ENCODE measurements around the gene B4GALT2. TPM values are rescaled to one million over a fixed set of nuclear protein-coding genes. Genes with fewer than 3 reads are reported as not detected.

B4GALT2 gene
- total and polyA plus RNA-seq, 2 of the 8 experiments (the other 6 are each of a cell fraction or from before 2014, with no cell fraction given): 56.5 to 121 TPM

- FAIRE-seq (no peak), DNase-seq (ENCODE audit: low read depth in 1 of 2, low spot score in 2 of 2) (no peak)
- 90% methylated on average over 8 of the region's 8 CpGs; no CpG with 5 or more reads in 1 of the 2 experiments for WGBS, 2 experiments (ENCODE audit: extremely low coverage in 1 of 2, insufficient coverage in 1 of 2, insufficient read length in 1 of 2, insufficient replicate concordance in 2 of 2, low coverage in 1 of 2, low lambda C conversion rate in 2 of 2, missing lambda C conversion rate in 1 of 2)
- no peak for TF ChIP-seq JUND (IDR thresholded peaks at IDR 0.05; ENCODE audit: low read length)
- no peak for TF ChIP-seq PHF8 (conservative IDR thresholded peaks at IDR 0.05; ENCODE audit: low read depth, low read length)
- no peak for TF ChIP-seq ATF2 (IDR thresholded peaks at IDR 0.05; ENCODE audit: low read length)
- no peak for TF ChIP-seq YY1 (IDR thresholded peaks at IDR 0.05; ENCODE audit: low read depth, low read length)
- no peak for TF ChIP-seq CREB1 (IDR thresholded peaks at IDR 0.05)
- TF ChIP-seq JUN (IDR thresholded peaks at IDR 0.05; ENCODE audit: low read depth, low read length): no peak
- TF ChIP-seq USF2 (IDR thresholded peaks at IDR 0.05; ENCODE audit: low read length): no peak
- no peak for TF ChIP-seq RNF2 (IDR thresholded peaks at IDR 0.05; ENCODE audit: borderline replicate concordance, low read depth, low read length, missing control alignments, poor library complexity, severe bottlenecking)
- no peak for TF ChIP-seq SUZ12 (IDR thresholded peaks at IDR 0.05; ENCODE audit: low read length)
- TF ChIP-seq SRF (IDR thresholded peaks at IDR 0.05; ENCODE audit: low read depth, low read length): no peak
- TF ChIP-seq KDM5A (IDR thresholded peaks at IDR 0.05; ENCODE audit: low read length): no peak
Measured at GRCh38 chr1:44000122-44000665, 21.2 kb downstream of the B4GALT2 start.

More at GRCh38 chr1:44000122-44000665, 21.2 kb downstream of the B4GALT2 start:
- Histone ChIP-seq H4K20me1 (replicated peaks in 1 of 2; ENCODE audit: control insufficient read depth in 1 of 2, insufficient read depth in 2 of 2, low read length in 2 of 2) (peaks cover 2% of the 10 kb centered on the region in 2 experiments), H3K9ac (replicated peaks in 1 of 4; ENCODE audit: extremely low read depth in 1 of 4, low read depth in 3 of 4, low read length in 3 of 4) (no peak overlapping the region), H4K5ac (ENCODE audit: insufficient read length, low read depth, low read length) (no peak overlapping the region), H3K9me3 (ENCODE audit: insufficient read depth in 2 of 2, low read depth in 1 of 2, low read length in 1 of 2) (no peaks in the 10 kb centered on the region), H2BK20ac (ENCODE audit: low read length) (no peak overlapping the region), H3K23ac (ENCODE audit: insufficient read length) (no peak overlapping the region), H3K79me1 (ENCODE audit: low read depth, low read length) (no peaks in the 10 kb centered on the region), H4K91ac (replicated peaks; ENCODE audit: insufficient read length, low read length) (no peak overlapping the region), H3K18ac (ENCODE audit: extremely low read depth, low read length) (no peak overlapping the region), H3K23me2 (ENCODE audit: low read depth, low read length) (no peaks in the 10 kb centered on the region), H3K27me3 (replicated peaks in 1 of 4; ENCODE audit: control insufficient read depth in 3 of 4, extremely low read depth in 1 of 4, insufficient read depth in 3 of 4, low read length in 3 of 4) (no peaks in the 10 kb centered on the region), H3K56ac (replicated peaks; ENCODE audit: insufficient read length, low read depth, low read length) (no peak overlapping the region), H3K36me3 (ENCODE audit: control insufficient read depth in 2 of 4, insufficient read depth in 4 of 4, low read length in 3 of 4) (peaks cover 0 to 14% (median 10%) of the 10 kb centered on the region in 4 experiments; a peak in 5 of 8 replicates), H2BK12ac (ENCODE audit: low read depth, low read length) (no peak overlapping the region), H2BK15ac (ENCODE audit: low read length) (no peak overlapping the region), H3K4me3 (ENCODE audit: extremely low read depth in 1 of 4, insufficient read depth in 2 of 4, low read depth in 3 of 4, low read length in 4 of 4) (no peak overlapping the region), H2AK5ac (ENCODE audit: low read depth, low read length) (no peak overlapping the region), H4K8ac (ENCODE audit: extremely low read depth, insufficient read depth, low read length) (no peak overlapping the region), H3K4me2 (ENCODE audit: insufficient read depth in 1 of 2, low read depth in 2 of 2, low read length in 2 of 2) (no peak overlapping the region), H2AFZ (ENCODE audit: low read length) (no peak overlapping the region), H3K14ac (ENCODE audit: insufficient read length) (no peak overlapping the region), H2BK120ac (replicated peaks; ENCODE audit: low read depth, low read length) (no peak overlapping the region), H3K4ac (replicated peaks; ENCODE audit: insufficient read length, low read depth, low read length) (no peak overlapping the region), H3K4me1 (replicated peaks in 1 of 4; ENCODE audit: control insufficient read depth in 3 of 4, insufficient read depth in 4 of 4, low read length in 3 of 4) (no peaks in the 10 kb centered on the region), H2BK5ac (ENCODE audit: low read depth, low read length) (no peak overlapping the region), H3K79me2 (ENCODE audit: control insufficient read depth in 1 of 2, insufficient read depth in 2 of 2, low read length in 2 of 2) (no peaks in the 10 kb centered on the region), H3K27ac (ENCODE audit: low read depth, low read length) (no peak overlapping the region)
- POLR2A ChIA-PET (ENCODE audit: partially characterized antibody): interaction anchor here (0.6 to 27.1 kb wide), 5 partner anchors 8 to 239 kb away, joined by 4 to 544 read pairs (median 7); partner anchors contain the start of gene SLC6A9
- CTCF ChIA-PET (ENCODE audit: partially characterized antibody): interaction anchor here (0.8 to 21.8 kb wide), 8 partner anchors 11 to 89 kb away, joined by 3 to 478 read pairs (median 5); no protein-coding TSS in a partner anchor

Measured in H1 (cell line).